Endodermal cell (in vitro differentiated cells): ENCODE results near the gene NR5A1. TPM values are rescaled to one million over a fixed set of nuclear protein-coding genes. Genes with fewer than 3 reads are reported as not detected.

Source experiments
- DNase-seq: peaks from one replicate; pipeline ENCODE4 v3.0.0-alpha.2; 2017
- H3K27ac ChIP-seq: 2 replicates; pipeline ENCODE4 v1.5.1; 2013; ENCODE audit warnings: mild to moderate bottlenecking, low read depth, low read length, moderate library complexity
- H3K27me3 ChIP-seq: 2 replicates; pipeline ENCODE4 v1.6.1; 2013; ENCODE audit warnings: mild to moderate bottlenecking, low read length, moderate library complexity; ENCODE audit not compliant: insufficient read depth, control insufficient read depth, poor library complexity, severe bottlenecking
- H3K36me3 ChIP-seq: 2 replicates; pipeline ENCODE4 v1.7.0; 2013; ENCODE audit warnings: mild to moderate bottlenecking, low read length, moderate library complexity; ENCODE audit not compliant: control insufficient read depth, insufficient read depth
- H3K4me1 ChIP-seq: one replicate; pipeline ENCODE4 v1.7.0; 2013; ENCODE audit warnings: low read length; ENCODE audit not compliant: control insufficient read depth, insufficient read depth
- H3K4me3 ChIP-seq: 2 replicates; pipeline ENCODE4 v1.5.1; 2013; ENCODE audit warnings: mild to moderate bottlenecking, low read length, moderate library complexity
- H3K9ac ChIP-seq: 2 replicates; pipeline ENCODE4 v1.6.1; 2013; ENCODE audit warnings: mild to moderate bottlenecking, low read length, moderate library complexity; ENCODE audit not compliant: poor library complexity, severe bottlenecking; ENCODE audit errors: extremely low read depth
- H3K9me3 ChIP-seq: 2 replicates; pipeline ENCODE4 v1.6.1; 2013; ENCODE audit warnings: mild to moderate bottlenecking, low read length, moderate library complexity; ENCODE audit not compliant: control insufficient read depth
- H3K27ac Mint-ChIP-seq: 2 replicates; pipeline ENCODE4 v1.8.0; 2020; ENCODE audit warnings: mixed read lengths
- H3K27me3 Mint-ChIP-seq: 2 replicates; pipeline ENCODE4 v1.8.0; 2021; ENCODE audit warnings: mild to moderate bottlenecking, mixed read lengths; ENCODE audit not compliant: insufficient read depth
- H3K36me3 Mint-ChIP-seq: 2 replicates; pipeline ENCODE4 v1.8.0; 2020; ENCODE audit warnings: low read depth, mixed read lengths
- H3K4me1 Mint-ChIP-seq: 2 replicates; pipeline ENCODE4 v1.8.0; 2020; ENCODE audit warnings: mixed read lengths
- H3K4me3 Mint-ChIP-seq: 2 replicates; pipeline ENCODE4 v1.8.0; 2020; ENCODE audit warnings: mild to moderate bottlenecking, moderate library complexity, mixed read lengths
- H3K9me3 Mint-ChIP-seq: 2 replicates; pipeline ENCODE4 v1.8.0; 2020; ENCODE audit warnings: mild to moderate bottlenecking, mixed read lengths
- WGBS, 2 experiments: methylation state at CpG; one replicate each; pipeline versions ENCODE4 v1.1.5 to v1.1.7; 2013; ENCODE audit warnings: missing lambda C conversion rate in 2 of 2, mixed read lengths in 1 of 2; ENCODE audit not compliant: insufficient coverage in 1 of 2, insufficient read length in 1 of 2; 5-methylcytosine and 5-hydroxymethylcytosine counted together
- long read RNA-seq, 4 experiments: library from polyadenylated mRNA in 2 of 4; library from RNA in 1 of 4; library from capped mRNA in 1 of 4; stranded (forward) in 3 of 4; unstranded in 1 of 4; transcript quantifications; one replicate each; pipeline ENCODE4 v2.0.0, GENCODE V29; 2020 to 2021; ENCODE audit warnings: inconsistent platforms in 1 of 4
- polyA plus RNA-seq, 2 experiments: library from polyadenylated mRNA; stranded (reverse); fragments of 50-300 nt; gene quantifications; one replicate each; pipeline ENCODE4 v1.2.3, GENCODE V29; 2013
- total RNA-seq, 2 donors: library from RNA; stranded (reverse); fragmentation: NEBNext Ultra II Directional in 1 of 2; extraction: Animal tissue kit (Norgen Biotek cat#: 25700) in 1 of 2; gene quantifications; 2 replicates in 1 of 2; 3 replicates in 1 of 2; pipeline ENCODE4 v1.2.1, GENCODE V29; 2021
- TF ChIP-seq, protein P1 (sequence below): fragments of 200-600 bp; sonication (generic); conservative IDR thresholded peaks from 2 replicates; pipeline ENCODE4 v1.5.0; 2021; ENCODE audit warnings: antibody characterized with exemption, mild to moderate bottlenecking

The NR5A1 gene
- under 1 TPM in 1 of 2 donors, not detected in 1; 0.37 TPM for total RNA-seq
- 0.25 TPM for polyA plus RNA-seq (2013, experiment 1 of 2)
- not detected for polyA plus RNA-seq (2013, experiment 2 of 2)
- long read RNA-seq, experiment 1: 0 reads
- long read RNA-seq, experiment 2: 0 reads
- long read RNA-seq, experiment 3: 0 reads
- long read RNA-seq, experiment 4: 0 reads

DNA sequence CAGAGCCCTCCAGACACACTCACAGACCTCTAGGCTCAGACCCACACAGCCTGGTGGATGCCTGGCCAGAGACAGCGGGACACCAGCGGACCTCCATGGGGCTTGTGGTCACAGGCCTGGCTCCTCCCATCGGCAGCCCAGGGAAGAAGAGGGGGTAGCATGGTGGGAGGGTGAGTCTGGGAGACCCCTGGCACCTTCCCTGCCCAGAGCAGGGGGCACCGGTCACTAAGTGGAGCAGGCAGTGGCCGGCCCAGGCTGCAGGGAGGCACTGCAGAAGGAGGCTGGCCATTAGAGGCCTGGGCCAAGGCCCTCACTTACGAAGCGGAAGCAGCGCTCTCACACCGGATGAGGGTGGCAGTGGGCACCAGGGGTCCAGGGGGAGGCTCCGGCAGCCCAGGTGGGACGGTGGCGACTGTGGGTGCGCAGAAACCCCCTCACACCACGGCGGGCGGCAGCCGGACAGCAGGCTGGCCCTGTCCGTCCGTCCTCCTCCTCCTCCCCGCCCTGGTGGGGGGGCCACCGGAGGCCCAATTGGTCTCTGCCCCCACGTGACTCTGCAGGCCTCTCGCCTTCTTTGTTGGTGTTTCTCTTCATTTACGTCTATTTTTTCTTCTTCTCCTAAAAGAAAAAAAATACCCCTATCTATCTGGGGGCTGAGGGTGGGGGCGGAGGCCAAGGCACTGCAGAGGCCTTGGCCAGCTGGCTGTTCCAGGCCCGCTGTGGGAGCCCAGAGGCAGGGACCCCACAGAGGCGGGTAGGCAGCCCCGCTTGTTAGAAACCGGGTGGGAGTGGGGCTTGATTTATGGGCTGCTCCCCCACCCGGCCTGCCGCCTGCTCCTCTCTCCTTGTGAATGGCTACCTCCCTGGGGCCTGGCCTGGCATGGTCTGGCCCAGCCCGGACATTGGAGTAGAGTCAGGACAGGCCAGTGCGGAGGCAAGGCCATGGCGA, at the start of gene NR5A1:
Gene NR5A1, minus strand, starts transcription at position 469 of the 949 bp plus-strand sequence. CDS start 4,004 bp downstream, outside the sequence.
- Histone ChIP-seq H3K27ac (no peak within 1 kb of the TSS), H3K4me3 (no peak within 1 kb of the TSS), H3K36me3 (no peaks in the 10 kb centered on the region), H3K4me1 (peaks cover 4% of the 10 kb centered on the region), H3K9ac (no peak within 1 kb of the TSS), H3K27me3 (peaks cover 40% of the 10 kb centered on the region), H3K9me3 (no peaks in the 10 kb centered on the region)
- H3K4me3 Mint-ChIP-seq: no peak within 1 kb of the TSS
- no peak for DNase-seq
- H3K9me3 Mint-ChIP-seq: peaks cover 2% of the 10 kb centered on the region
- H3K27me3 Mint-ChIP-seq: peaks cover 41% of the 10 kb centered on the region
- H3K36me3 Mint-ChIP-seq: no peaks in the 10 kb centered on the region
- 95% methylated on average over 7 to 34 of the region's 34 CpGs for WGBS, 2 experiments
- H3K27ac Mint-ChIP-seq: no peak within 1 kb of the TSS
- TF ChIP-seq, protein P1, sequence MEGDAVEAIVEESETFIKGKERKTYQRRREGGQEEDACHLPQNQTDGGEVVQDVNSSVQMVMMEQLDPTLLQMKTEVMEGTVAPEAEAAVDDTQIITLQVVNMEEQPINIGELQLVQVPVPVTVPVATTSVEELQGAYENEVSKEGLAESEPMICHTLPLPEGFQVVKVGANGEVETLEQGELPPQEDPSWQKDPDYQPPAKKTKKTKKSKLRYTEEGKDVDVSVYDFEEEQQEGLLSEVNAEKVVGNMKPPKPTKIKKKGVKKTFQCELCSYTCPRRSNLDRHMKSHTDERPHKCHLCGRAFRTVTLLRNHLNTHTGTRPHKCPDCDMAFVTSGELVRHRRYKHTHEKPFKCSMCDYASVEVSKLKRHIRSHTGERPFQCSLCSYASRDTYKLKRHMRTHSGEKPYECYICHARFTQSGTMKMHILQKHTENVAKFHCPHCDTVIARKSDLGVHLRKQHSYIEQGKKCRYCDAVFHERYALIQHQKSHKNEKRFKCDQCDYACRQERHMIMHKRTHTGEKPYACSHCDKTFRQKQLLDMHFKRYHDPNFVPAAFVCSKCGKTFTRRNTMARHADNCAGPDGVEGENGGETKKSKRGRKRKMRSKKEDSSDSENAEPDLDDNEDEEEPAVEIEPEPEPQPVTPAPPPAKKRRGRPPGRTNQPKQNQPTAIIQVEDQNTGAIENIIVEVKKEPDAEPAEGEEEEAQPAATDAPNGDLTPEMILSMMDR: no peak
- peaks cover 8% of the 10 kb centered on the region for H3K4me1 Mint-ChIP-seq

DNA sequence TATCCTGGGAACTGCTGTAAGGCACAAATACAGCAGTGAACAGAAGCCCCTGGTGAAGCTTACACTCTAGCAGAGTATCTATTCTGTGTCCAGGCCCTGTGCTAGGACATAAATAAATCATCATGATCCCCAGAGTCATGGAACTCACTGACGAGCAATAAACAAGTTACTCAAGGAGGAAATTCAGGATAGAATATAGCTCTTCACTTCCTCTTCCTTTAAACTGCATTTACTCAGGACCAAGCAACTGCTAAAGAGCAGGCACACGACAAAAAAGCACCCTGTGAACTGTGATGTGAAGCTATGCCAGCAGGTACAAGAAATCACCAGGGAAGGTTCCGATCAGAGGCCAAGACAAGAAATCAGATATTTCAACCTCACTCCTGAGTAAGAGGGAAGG, 47.8 kb upstream of the NR5A1 start:
- no peak overlapping the region for H3K9ac ChIP-seq
- H3K27me3 ChIP-seq: no peaks in the 10 kb centered on the region
- H3K4me1 Mint-ChIP-seq: peaks cover 10% of the 10 kb centered on the region
- no peak for DNase-seq
- WGBS, 2 experiments: 95 to 100% methylated on average over 3 of the region's 3 CpGs
- no peaks in the 10 kb centered on the region for H3K9me3 Mint-ChIP-seq
- no peaks in the 10 kb centered on the region for H3K36me3 Mint-ChIP-seq
- TF ChIP-seq, protein P1: no peak
- H3K4me1 ChIP-seq: no peaks in the 10 kb centered on the region
- H3K27me3 Mint-ChIP-seq: no peaks in the 10 kb centered on the region
- no peaks in the 10 kb centered on the region for H3K9me3 ChIP-seq
- H3K27ac ChIP-seq: no peak overlapping the region
- H3K4me3 ChIP-seq: no peak overlapping the region
- H3K36me3 ChIP-seq: peaks cover 21% of the 10 kb centered on the region
- H3K27ac Mint-ChIP-seq: no peak overlapping the region
- H3K4me3 Mint-ChIP-seq: no peak overlapping the region

DNA sequence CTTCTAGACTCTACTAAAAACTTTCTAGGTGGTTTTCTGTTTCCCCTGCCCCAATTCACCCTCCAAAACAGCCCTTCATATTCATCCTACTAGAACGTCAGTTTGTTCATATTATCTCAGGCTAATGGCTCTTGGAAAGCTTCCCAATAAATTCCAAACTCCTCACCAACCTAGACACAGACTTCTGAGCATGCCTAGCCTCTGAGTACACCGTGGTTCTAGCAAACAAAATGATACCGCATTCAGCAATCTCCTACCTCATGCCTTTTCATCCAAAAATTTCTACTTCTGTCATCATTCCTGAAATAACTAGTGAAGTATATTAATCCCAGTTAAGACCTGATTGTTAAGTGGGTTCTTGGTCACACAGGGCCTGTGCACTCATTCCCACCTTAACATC, 46.5 kb upstream of the NR5A1 start:
- Histone ChIP-seq H3K36me3 (peaks cover 26% of the 10 kb centered on the region), H3K4me1 (no peaks in the 10 kb centered on the region), H3K4me3 (no peak overlapping the region), H3K9ac (no peak overlapping the region), H3K27ac (no peak overlapping the region), H3K9me3 (no peaks in the 10 kb centered on the region), H3K27me3 (no peaks in the 10 kb centered on the region)
- Mint-ChIP-seq H3K9me3 (no peaks in the 10 kb centered on the region), H3K27me3 (no peaks in the 10 kb centered on the region), H3K36me3 (no peaks in the 10 kb centered on the region), H3K27ac (no peak overlapping the region), H3K4me1 (peaks cover 10% of the 10 kb centered on the region), H3K4me3 (no peak overlapping the region)
- DNase-seq: no peak
- TF ChIP-seq, protein P1: no peak
- 94 to 95% methylated on average over 2 to 3 of the region's 3 CpGs for WGBS, 2 experiments
